HUES64 (cell line): ENCODE measurements around the gene SENP1.

Source experiments
- H3K27ac ChIP-seq: 2 replicates; pipeline ENCODE4 v1.7.0; 2013; ENCODE audit warnings: low read depth, low read length, inconsistent platforms
- H3K27me3 ChIP-seq: 2 replicates; pipeline ENCODE4 v1.6.1; 2013; ENCODE audit warnings: mild to moderate bottlenecking, low read length; ENCODE audit not compliant: insufficient read depth
- H3K36me3 ChIP-seq: 2 replicates; pipeline ENCODE4 v1.6.1; 2013; ENCODE audit warnings: mild to moderate bottlenecking, low read length; ENCODE audit not compliant: insufficient read depth
- H3K4me1 ChIP-seq: 2 replicates; pipeline ENCODE4 v1.6.1; 2013; ENCODE audit warnings: mild to moderate bottlenecking, low read length, moderate library complexity; ENCODE audit not compliant: insufficient read depth
- H3K4me3 ChIP-seq: 2 replicates; pipeline ENCODE4 v1.5.1; 2013; ENCODE audit warnings: mild to moderate bottlenecking, low read length, moderate library complexity
- H3K9ac ChIP-seq: 2 replicates; pipeline ENCODE4 v1.6.1; 2013; ENCODE audit warnings: mild to moderate bottlenecking, low read depth, low read length
- H3K9me3 ChIP-seq: 2 replicates; pipeline ENCODE4 v1.6.1; 2013; ENCODE audit warnings: low read depth, low read length; ENCODE audit not compliant: insufficient read depth
- WGBS: fragments of 150-250, 120-280 bp; methylation state at CpG from one replicate; pipeline ENCODE4 v1.1.7; 2013; ENCODE audit warnings: missing lambda C conversion rate; 5-methylcytosine and 5-hydroxymethylcytosine counted together

SENP1 gene

GRCh38 chr12:48023386-48023785 is 82.5 kb downstream of the SENP1 start:
- Histone ChIP-seq H3K4me3 (no peak overlapping the region), H3K9me3 (no peaks in the 10 kb centered on the region), H3K36me3 (no peaks in the 10 kb centered on the region), H3K27ac (no peak overlapping the region), H3K9ac (no peak overlapping the region), H3K27me3 (peaks cover 98% of the 10 kb centered on the region), H3K4me1 (peaks cover 34% of the 10 kb centered on the region)
- WGBS: 20% methylated on average over 5 of the region's 5 CpGs

- Histone ChIP-seq H3K4me3 (no peak overlapping the region), H3K9me3 (no peaks in the 10 kb centered on the region), H3K27me3 (peaks cover 98% of the 10 kb centered on the region), H3K9ac (no peak overlapping the region), H3K4me1 (peaks cover 32% of the 10 kb centered on the region), H3K27ac (no peak overlapping the region), H3K36me3 (no peaks in the 10 kb centered on the region)
- 16% methylated on average over 7 of the region's 7 CpGs for WGBS
Measured at GRCh38 chr12:48022676-48023385, 83.0 kb downstream of the SENP1 start.

GRCh38 chr12:48022180-48022521 is 83.7 kb downstream of the SENP1 start:
- Histone ChIP-seq H3K36me3 (no peaks in the 10 kb centered on the region), H3K27ac (no peak overlapping the region)

GRCh38 chr12:48021485-48022179 is 84.2 kb downstream of the SENP1 start:
- Histone ChIP-seq H3K9me3 (no peaks in the 10 kb centered on the region), H3K27ac (no peak overlapping the region), H3K4me1 (peaks cover 25% of the 10 kb centered on the region), H3K36me3 (no peaks in the 10 kb centered on the region), H3K4me3 (no peak overlapping the region), H3K9ac (no peak overlapping the region), H3K27me3 (peaks cover 98% of the 10 kb centered on the region)
- 0% methylated on average over 5 of the region's 5 CpGs for WGBS

More at GRCh38 chr12:48022180-48022521, 83.7 kb downstream of the SENP1 start:
- H3K9me3 ChIP-seq: no peaks in the 10 kb centered on the region
- H3K9ac ChIP-seq: no peak overlapping the region
- peaks cover 28% of the 10 kb centered on the region for H3K4me1 ChIP-seq
- no peak overlapping the region for H3K4me3 ChIP-seq
- H3K27me3 ChIP-seq: peaks cover 98% of the 10 kb centered on the region
- WGBS: 0% methylated on average over 1 of the region's 3 CpGs

- Histone ChIP-seq H3K36me3 (no peaks in the 10 kb centered on the region), H3K4me1 (peaks cover 22% of the 10 kb centered on the region), H3K27ac (no peak overlapping the region), H3K27me3 (peaks cover 98% of the 10 kb centered on the region), H3K4me3 (no peak overlapping the region), H3K9ac (no peak overlapping the region), H3K9me3 (no peaks in the 10 kb centered on the region)
- 56% methylated on average over 3 of the region's 3 CpGs for WGBS
Measured at GRCh38 chr12:48019639-48020265, 86.1 kb downstream of the SENP1 start.

GRCh38 chr12:48018618-48018995 is 87.3 kb downstream of the SENP1 start:
- no peaks in the 10 kb centered on the region for H3K9me3 ChIP-seq
- no peak overlapping the region for H3K27ac ChIP-seq
- WGBS: 55% methylated on average over 4 of the region's 4 CpGs
- H3K4me1 ChIP-seq: peaks cover 17% of the 10 kb centered on the region
- no peak overlapping the region for H3K9ac ChIP-seq
- H3K36me3 ChIP-seq: no peaks in the 10 kb centered on the region
- no peak overlapping the region for H3K4me3 ChIP-seq
- peaks cover 98% of the 10 kb centered on the region for H3K27me3 ChIP-seq

GRCh38 chr12:48017921-48018617 is 87.8 kb downstream of the SENP1 start:
- peaks cover 98% of the 10 kb centered on the region for H3K27me3 ChIP-seq
- 81% methylated on average over 4 of the region's 4 CpGs for WGBS
- no peak overlapping the region for H3K9ac ChIP-seq
- H3K36me3 ChIP-seq: no peaks in the 10 kb centered on the region
- H3K4me1 ChIP-seq: peaks cover 12% of the 10 kb centered on the region; the same call in 1 of the 2 replicates
- H3K9me3 ChIP-seq: no peaks in the 10 kb centered on the region
- H3K27ac ChIP-seq: no peak overlapping the region
- no peak overlapping the region for H3K4me3 ChIP-seq

- Histone ChIP-seq H3K27ac (no peak overlapping the region), H3K4me3 (no peak overlapping the region), H3K4me1 (peaks cover 6% of the 10 kb centered on the region; the same call in 1 of the 2 replicates), H3K9me3 (no peaks in the 10 kb centered on the region), H3K9ac (no peak overlapping the region), H3K27me3 (peaks cover 98% of the 10 kb centered on the region), H3K36me3 (no peaks in the 10 kb centered on the region)
- WGBS: 57% methylated on average over 5 of the region's 5 CpGs
Measured at GRCh38 chr12:48017496-48017895, 88.4 kb downstream of the SENP1 start.

GRCh38 chr12:48016373-48017020 is 89.4 kb downstream of the SENP1 start:
- Histone ChIP-seq H3K27ac (no peak overlapping the region), H3K9me3 (no peaks in the 10 kb centered on the region), H3K27me3 (peaks cover 100% of the 10 kb centered on the region), H3K36me3 (no peaks in the 10 kb centered on the region), H3K4me1 (no peaks in the 10 kb centered on the region), H3K9ac (no peak overlapping the region), H3K4me3 (no peak overlapping the region)
- WGBS: 48% methylated on average over 8 of the region's 8 CpGs

GRCh38 chr12:48015954-48016353 is 89.9 kb downstream of the SENP1 start:
- Histone ChIP-seq H3K36me3 (no peaks in the 10 kb centered on the region), H3K9ac (no peak overlapping the region), H3K4me3 (no peak overlapping the region), H3K4me1 (no peaks in the 10 kb centered on the region), H3K27ac (no peak overlapping the region), H3K27me3 (peaks cover 100% of the 10 kb centered on the region), H3K9me3 (no peaks in the 10 kb centered on the region)
- WGBS: 84% methylated on average over 7 of the region's 7 CpGs
